Glutamatergic neuron (in vitro differentiated cells): ENCODE data around the gene B3GALNT1. TPM values are rescaled to one million over a fixed set of nuclear protein-coding genes. Genes with fewer than 3 reads are reported as not detected.
"Not testable (repeated sequence)": the region's sequence is repeated elsewhere in the genome, so short reads cannot be mapped to it uniquely, and the experiment has no call there.

ENCODE experiments used
- DNase-seq: peaks from one replicate; pipeline ENCODE4 v3.0.0; 2022
- H3K27ac Mint-ChIP-seq: one replicate; pipeline ENCODE4 v1.8.0; 2020; ENCODE audit warnings: mild to moderate bottlenecking, mixed read lengths, inconsistent platforms; ENCODE audit not compliant: unreplicated experiment
- H3K27me3 Mint-ChIP-seq: one replicate; pipeline ENCODE4 v1.8.0; 2020; ENCODE audit warnings: mild to moderate bottlenecking, moderate library complexity, mixed read lengths, inconsistent platforms; ENCODE audit not compliant: unreplicated experiment
- H3K36me3 Mint-ChIP-seq: one replicate; pipeline ENCODE4 v1.8.0; 2020; ENCODE audit warnings: mild to moderate bottlenecking, mixed read lengths, inconsistent platforms; ENCODE audit not compliant: unreplicated experiment
- H3K4me1 Mint-ChIP-seq: one replicate; pipeline ENCODE4 v1.8.0; 2020; ENCODE audit warnings: mild to moderate bottlenecking, low read depth, mixed read lengths, inconsistent platforms; ENCODE audit not compliant: unreplicated experiment
- H3K4me3 Mint-ChIP-seq: one replicate; pipeline ENCODE4 v1.8.0; 2020; ENCODE audit warnings: mild to moderate bottlenecking, mixed read lengths, inconsistent platforms; ENCODE audit not compliant: unreplicated experiment
- H3K9me3 Mint-ChIP-seq: one replicate; pipeline ENCODE4 v1.8.0; 2020; ENCODE audit warnings: mild to moderate bottlenecking, moderate library complexity, mixed read lengths, inconsistent platforms; ENCODE audit not compliant: unreplicated experiment
- total RNA-seq: library from RNA; stranded (reverse); fragmentation: NEBNext Ultra II Directional; extraction: Animal tissue kit (Norgen Biotek cat#: 25700); gene quantifications from one replicate; pipeline ENCODE4 v1.2.1, GENCODE V29; 2021; ENCODE audit not compliant: unreplicated experiment
- TF ChIP-seq, protein P1 (sequence below): fragments of 200-600 bp; sonication (generic); IDR thresholded peaks from one replicate; pipeline ENCODE4 v1.5.0; 2021; ENCODE audit not compliant: partially characterized antibody, unreplicated experiment

Gene B3GALNT1
- total RNA-seq, 1 donor from 2014 or later = 2.6 TPM

DNA sequence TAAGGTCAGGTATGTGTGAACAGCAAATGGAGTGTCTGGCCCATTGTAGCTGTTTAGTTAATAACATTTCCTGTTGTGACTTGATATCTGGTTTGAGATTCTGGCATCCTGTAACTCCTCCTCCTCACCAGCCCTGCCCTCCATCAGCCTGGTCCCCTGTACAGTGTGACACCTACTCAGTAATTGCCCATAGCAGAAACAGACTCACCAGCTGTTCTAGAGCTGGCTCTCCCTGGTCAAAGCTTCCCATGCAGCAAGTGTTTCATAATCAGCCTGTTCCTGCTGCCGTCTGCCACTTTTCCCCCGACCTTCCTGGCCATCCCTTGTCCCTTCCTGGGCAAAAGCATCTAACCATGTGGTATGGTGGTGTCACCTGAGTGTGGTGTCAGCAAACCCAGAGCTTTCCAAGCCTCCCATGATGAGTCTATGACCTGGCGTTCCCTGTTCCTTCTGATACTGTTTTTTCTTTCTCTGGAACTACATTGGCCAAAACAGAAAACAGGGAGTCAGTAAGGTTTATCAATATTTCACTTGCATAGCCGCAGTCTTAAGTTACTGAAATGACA is 55.4 kb downstream of the B3GALNT1 start:
- H3K36me3 Mint-ChIP-seq = peaks cover 8% of the 10 kb centered on the region
- no peaks in the 10 kb centered on the region for H3K27me3 Mint-ChIP-seq
- TF ChIP-seq, protein P1, sequence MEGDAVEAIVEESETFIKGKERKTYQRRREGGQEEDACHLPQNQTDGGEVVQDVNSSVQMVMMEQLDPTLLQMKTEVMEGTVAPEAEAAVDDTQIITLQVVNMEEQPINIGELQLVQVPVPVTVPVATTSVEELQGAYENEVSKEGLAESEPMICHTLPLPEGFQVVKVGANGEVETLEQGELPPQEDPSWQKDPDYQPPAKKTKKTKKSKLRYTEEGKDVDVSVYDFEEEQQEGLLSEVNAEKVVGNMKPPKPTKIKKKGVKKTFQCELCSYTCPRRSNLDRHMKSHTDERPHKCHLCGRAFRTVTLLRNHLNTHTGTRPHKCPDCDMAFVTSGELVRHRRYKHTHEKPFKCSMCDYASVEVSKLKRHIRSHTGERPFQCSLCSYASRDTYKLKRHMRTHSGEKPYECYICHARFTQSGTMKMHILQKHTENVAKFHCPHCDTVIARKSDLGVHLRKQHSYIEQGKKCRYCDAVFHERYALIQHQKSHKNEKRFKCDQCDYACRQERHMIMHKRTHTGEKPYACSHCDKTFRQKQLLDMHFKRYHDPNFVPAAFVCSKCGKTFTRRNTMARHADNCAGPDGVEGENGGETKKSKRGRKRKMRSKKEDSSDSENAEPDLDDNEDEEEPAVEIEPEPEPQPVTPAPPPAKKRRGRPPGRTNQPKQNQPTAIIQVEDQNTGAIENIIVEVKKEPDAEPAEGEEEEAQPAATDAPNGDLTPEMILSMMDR = no peak
- H3K9me3 Mint-ChIP-seq = peaks cover 1% of the 10 kb centered on the region
- H3K27ac Mint-ChIP-seq = no peak overlapping the region
- peaks cover 4% of the 10 kb centered on the region for H3K4me1 Mint-ChIP-seq
- H3K4me3 Mint-ChIP-seq = no peak overlapping the region
- no peak for DNase-seq

DNA sequence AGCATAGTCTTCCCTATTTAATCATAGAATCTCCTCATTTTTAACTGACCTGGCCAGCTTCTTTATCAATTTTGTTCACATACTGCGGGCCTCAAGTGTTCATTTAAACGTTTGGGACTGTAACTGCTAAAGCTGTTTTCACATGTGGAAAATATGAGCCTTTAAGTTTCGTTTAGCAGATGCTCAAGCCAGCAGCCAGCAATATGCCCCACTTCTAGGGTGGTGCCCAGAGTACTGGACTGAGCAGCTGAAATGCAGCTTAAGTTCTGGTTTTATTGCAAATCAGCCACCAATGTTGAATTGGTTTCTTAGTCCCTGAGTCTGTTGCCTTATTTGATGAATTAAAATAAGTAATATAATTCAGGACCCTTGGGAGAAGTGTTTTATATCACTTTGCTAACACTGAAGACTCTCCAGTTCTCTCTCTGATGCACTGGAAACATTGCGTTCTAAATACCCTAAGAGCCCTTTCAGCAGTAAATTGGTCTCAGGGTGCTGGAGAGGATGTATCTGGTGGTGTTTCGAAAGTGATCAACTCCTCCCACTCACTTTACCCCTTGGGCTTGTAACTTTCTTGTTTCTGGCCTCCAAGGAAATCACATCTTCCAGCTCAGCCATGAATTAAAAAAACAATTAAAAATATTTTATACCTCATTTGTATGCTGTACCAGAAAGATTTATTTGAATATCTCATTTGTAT is 61.7 kb downstream of the B3GALNT1 start:
- H3K27me3 Mint-ChIP-seq = no peaks in the 10 kb centered on the region
- H3K36me3 Mint-ChIP-seq = peaks cover 15% of the 10 kb centered on the region
- H3K9me3 Mint-ChIP-seq = peaks cover 3% of the 10 kb centered on the region
- DNase-seq = no peak
- no peak overlapping the region for H3K27ac Mint-ChIP-seq
- H3K4me3 Mint-ChIP-seq = no peak overlapping the region
- TF ChIP-seq, protein P1 = no peak
- no peaks in the 10 kb centered on the region for H3K4me1 Mint-ChIP-seq

GRCh38 chr3:161042023-161042501 is 63.1 kb downstream of the B3GALNT1 start:
- Mint-ChIP-seq H3K4me3 (no peak overlapping the region), H3K9me3 (peaks cover 2% of the 10 kb centered on the region), H3K4me1 (no peaks in the 10 kb centered on the region), H3K27me3 (no peaks in the 10 kb centered on the region), H3K27ac (no peak overlapping the region), H3K36me3 (peaks cover 17% of the 10 kb centered on the region)
- DNase-seq = no peak
- TF ChIP-seq, protein P1 = no peak

- H3K4me3 Mint-ChIP-seq = no peak overlapping the region
- no peak overlapping the region for H3K27ac Mint-ChIP-seq
- no peaks in the 10 kb centered on the region for H3K9me3 Mint-ChIP-seq
- TF ChIP-seq, protein P1 = no peak
- no peaks in the 10 kb centered on the region for H3K27me3 Mint-ChIP-seq
- no peak for DNase-seq
- H3K36me3 Mint-ChIP-seq = peaks cover 6% of the 10 kb centered on the region
- no peaks in the 10 kb centered on the region for H3K4me1 Mint-ChIP-seq
Measured at GRCh38 chr3:161038725-161039124, 66.4 kb downstream of the B3GALNT1 start.

- TF ChIP-seq, protein P1 = no peak
- Mint-ChIP-seq H3K9me3 (peaks cover 3% of the 10 kb centered on the region), H3K4me3 (no peak overlapping the region), H3K27ac (no peak overlapping the region), H3K27me3 (no peaks in the 10 kb centered on the region), H3K4me1 (no peaks in the 10 kb centered on the region), H3K36me3 (peaks cover 28% of the 10 kb centered on the region)
- DNase-seq = no peak
Measured at GRCh38 chr3:161035711-161036110, 69.4 kb downstream of the B3GALNT1 start.

DNA sequence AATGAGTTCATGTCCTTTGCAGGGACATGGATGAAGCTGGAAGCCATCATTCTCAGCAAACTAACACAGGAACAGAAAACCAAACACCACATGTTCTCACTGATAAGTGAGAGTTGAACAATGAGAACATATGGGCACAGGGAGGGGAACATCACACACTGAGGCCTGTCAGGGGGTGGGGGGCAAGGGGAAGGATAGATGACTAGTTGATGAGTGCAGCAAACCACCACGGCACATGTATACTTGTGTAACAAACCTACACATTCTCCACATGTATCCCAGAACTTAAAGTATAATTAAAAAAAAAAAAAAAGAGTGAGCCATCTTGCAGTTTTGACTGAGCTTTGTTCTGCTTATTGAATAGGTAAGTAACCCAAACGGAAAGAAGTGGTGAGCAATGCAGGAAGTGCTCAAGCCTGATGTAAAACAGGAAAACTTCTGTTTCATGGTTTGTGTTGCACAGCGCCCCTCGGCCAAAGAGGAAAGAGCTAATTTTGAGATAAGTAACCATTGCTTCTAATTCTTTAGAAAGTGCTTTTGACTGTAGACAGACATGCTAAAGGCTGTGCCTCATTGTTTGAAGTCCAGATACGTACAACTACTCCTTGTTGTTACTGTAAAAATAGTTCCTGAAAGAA is 70.1 kb downstream of the B3GALNT1 start:
- peaks cover 28% of the 10 kb centered on the region for H3K36me3 Mint-ChIP-seq

More for the DNA sequence above, 70.1 kb downstream of the B3GALNT1 start:
- not testable (repeated sequence) for H3K9me3 Mint-ChIP-seq, H3K27me3 Mint-ChIP-seq, H3K4me3 Mint-ChIP-seq, H3K4me1 Mint-ChIP-seq, H3K27ac Mint-ChIP-seq, DNase-seq
